Smooth muscle cell (in vitro differentiated cells): ENCODE data around the gene KRTAP21-1. TPM values are rescaled to one million over a fixed set of nuclear protein-coding genes. Genes with fewer than 3 reads are reported as not detected.

Experiments used
- DNase-seq: peaks from one replicate; lab custom pipeline; 2025; ENCODE audit not compliant: unreplicated experiment; lab: John Stamatoyannopoulos, UW
- H2AFZ ChIP-seq: fragments of 200-600 bp; sonication (generic); 2 replicates; pipeline ENCODE4 v1.6.0; 2016; ENCODE audit warnings: antibody characterized with exemption, low read depth, mild to moderate bottlenecking
- H3F3A ChIP-seq: fragments of 200-600 bp; sonication (generic); 2 replicates; pipeline ENCODE4 v1.6.0; 2017; ENCODE audit warnings: antibody characterized with exemption, low read depth
- H3K27ac ChIP-seq: fragments of 200-600 bp; sonication (generic); 2 replicates; pipeline ENCODE4 v1.5.1; 2016; ENCODE audit warnings: low read depth, mild to moderate bottlenecking
- H3K27me3 ChIP-seq: fragments of 200-600 bp; sonication (generic); 2 replicates; pipeline ENCODE4 v1.6.1; 2016; ENCODE audit warnings: low read depth, mild to moderate bottlenecking
- H3K36me3 ChIP-seq: fragments of 200-600 bp; sonication (generic); 2 replicates; pipeline ENCODE4 v1.5.1; 2016; ENCODE audit warnings: low read depth
- H3K4me1 ChIP-seq: fragments of 200-600 bp; sonication (generic); 2 replicates; pipeline ENCODE4 v1.5.1; 2016; ENCODE audit warnings: low read depth
- H3K4me2 ChIP-seq: fragments of 200-600 bp; sonication (generic); 2 replicates; pipeline ENCODE4 v1.6.0; 2016; ENCODE audit warnings: mild to moderate bottlenecking
- H3K4me3 ChIP-seq: fragments of 200-600 bp; sonication (generic); 2 replicates; pipeline ENCODE4 v1.5.1; 2016; ENCODE audit warnings: mild to moderate bottlenecking
- H3K79me2 ChIP-seq: fragments of 200-600 bp; sonication (generic); 2 replicates; pipeline ENCODE4 v1.6.0; 2016; ENCODE audit warnings: low read depth, mild to moderate bottlenecking
- H3K9ac ChIP-seq: fragments of 200-600 bp; sonication (generic); 2 replicates; pipeline ENCODE4 v1.6.0; 2016; ENCODE audit warnings: low read depth
- H3K9me3 ChIP-seq: fragments of 200-600 bp; sonication (generic); replicated peaks from 2 replicates; pipeline ENCODE4 v1.5.1; 2016; ENCODE audit warnings: low read depth
- H4K20me1 ChIP-seq: fragments of 200-600 bp; sonication (generic); 2 replicates; pipeline ENCODE4 v1.6.0; 2016; ENCODE audit warnings: low read depth
- WGBS: methylation state at CpG from one replicate; pipeline ENCODE4 v1.1.7; 2016; ENCODE audit warnings: low lambda C conversion rate; 5-methylcytosine and 5-hydroxymethylcytosine counted together
- polyA plus RNA-seq: library from polyadenylated mRNA; unstranded; fragments of >200 nt; fragmentation: Nextera tagmentation; extraction: Ambion mirVana; gene quantifications from 2 replicates; pipeline ENCODE4 v1.2.1, GENCODE V29; 2016
- total RNA-seq: library from RNA; depleted of rRNA; stranded (reverse); fragments of >200 nt; gene quantifications from 2 replicates; pipeline ENCODE4 v1.2.3, GENCODE V29; 2014
- TF ChIP-seq, protein P1 (sequence below): fragments of 200-600 bp; sonication (generic); IDR thresholded peaks from 2 replicates; pipeline ENCODE4 v1.5.1; 2017; ENCODE audit warnings: borderline replicate concordance, mild to moderate bottlenecking, antibody characterized with exemption; ENCODE audit not compliant: insufficient read depth, poor library complexity, severe bottlenecking

The KRTAP21-1 gene
- total and polyA plus RNA-seq, 2 experiments from 2014 or later = not detected

DNA sequence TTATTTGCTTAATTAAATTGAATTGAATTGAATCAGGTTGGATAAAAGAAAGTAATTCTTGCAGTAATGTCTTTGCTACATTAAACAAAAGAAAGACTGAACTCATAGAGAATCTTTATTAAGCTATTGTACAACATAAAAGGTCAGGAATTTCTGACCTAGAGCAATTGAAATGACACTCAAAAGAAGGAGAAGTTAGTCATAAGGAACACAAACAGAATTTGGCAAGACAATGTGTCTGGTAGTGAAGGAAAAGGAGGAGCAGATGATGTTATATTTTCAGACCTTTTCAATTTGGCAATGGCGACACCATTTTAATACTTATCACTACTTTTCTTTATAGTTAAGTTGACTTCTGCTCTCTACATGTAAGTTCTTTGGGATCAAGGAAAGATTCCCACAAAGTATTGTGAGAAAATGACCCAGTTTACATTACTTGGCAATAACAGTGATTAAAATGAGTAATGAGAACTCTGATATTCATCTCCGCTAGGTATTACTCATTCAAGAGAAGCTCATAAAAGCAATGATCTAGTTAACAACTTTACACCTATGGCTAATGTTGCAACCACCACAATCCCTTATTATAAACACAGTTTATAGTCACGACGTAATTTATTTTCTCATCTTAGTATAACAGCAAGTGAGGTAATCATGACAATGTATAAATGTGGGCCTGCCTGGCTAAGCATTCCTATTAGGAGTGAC, 14.7 kb upstream of the KRTAP21-1 start:
- no peak for DNase-seq
- H3K9me3 ChIP-seq = no peaks in the 10 kb centered on the region
- no peak overlapping the region for H2AFZ ChIP-seq
- no peaks in the 10 kb centered on the region for H3K79me2 ChIP-seq
- TF ChIP-seq, protein P1, sequence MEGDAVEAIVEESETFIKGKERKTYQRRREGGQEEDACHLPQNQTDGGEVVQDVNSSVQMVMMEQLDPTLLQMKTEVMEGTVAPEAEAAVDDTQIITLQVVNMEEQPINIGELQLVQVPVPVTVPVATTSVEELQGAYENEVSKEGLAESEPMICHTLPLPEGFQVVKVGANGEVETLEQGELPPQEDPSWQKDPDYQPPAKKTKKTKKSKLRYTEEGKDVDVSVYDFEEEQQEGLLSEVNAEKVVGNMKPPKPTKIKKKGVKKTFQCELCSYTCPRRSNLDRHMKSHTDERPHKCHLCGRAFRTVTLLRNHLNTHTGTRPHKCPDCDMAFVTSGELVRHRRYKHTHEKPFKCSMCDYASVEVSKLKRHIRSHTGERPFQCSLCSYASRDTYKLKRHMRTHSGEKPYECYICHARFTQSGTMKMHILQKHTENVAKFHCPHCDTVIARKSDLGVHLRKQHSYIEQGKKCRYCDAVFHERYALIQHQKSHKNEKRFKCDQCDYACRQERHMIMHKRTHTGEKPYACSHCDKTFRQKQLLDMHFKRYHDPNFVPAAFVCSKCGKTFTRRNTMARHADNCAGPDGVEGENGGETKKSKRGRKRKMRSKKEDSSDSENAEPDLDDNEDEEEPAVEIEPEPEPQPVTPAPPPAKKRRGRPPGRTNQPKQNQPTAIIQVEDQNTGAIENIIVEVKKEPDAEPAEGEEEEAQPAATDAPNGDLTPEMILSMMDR = no peak
- 91% methylated on average over 4 of the region's 4 CpGs for WGBS
- H3F3A ChIP-seq = no peaks in the 10 kb centered on the region
- H3K4me2 ChIP-seq = no peak overlapping the region
- H3K9ac ChIP-seq = no peak overlapping the region
- no peaks in the 10 kb centered on the region for H3K36me3 ChIP-seq
- H3K27ac ChIP-seq = no peak overlapping the region
- H4K20me1 ChIP-seq = no peaks in the 10 kb centered on the region
- no peaks in the 10 kb centered on the region for H3K4me1 ChIP-seq
- H3K27me3 ChIP-seq = no peaks in the 10 kb centered on the region
- H3K4me3 ChIP-seq = no peak overlapping the region

DNA sequence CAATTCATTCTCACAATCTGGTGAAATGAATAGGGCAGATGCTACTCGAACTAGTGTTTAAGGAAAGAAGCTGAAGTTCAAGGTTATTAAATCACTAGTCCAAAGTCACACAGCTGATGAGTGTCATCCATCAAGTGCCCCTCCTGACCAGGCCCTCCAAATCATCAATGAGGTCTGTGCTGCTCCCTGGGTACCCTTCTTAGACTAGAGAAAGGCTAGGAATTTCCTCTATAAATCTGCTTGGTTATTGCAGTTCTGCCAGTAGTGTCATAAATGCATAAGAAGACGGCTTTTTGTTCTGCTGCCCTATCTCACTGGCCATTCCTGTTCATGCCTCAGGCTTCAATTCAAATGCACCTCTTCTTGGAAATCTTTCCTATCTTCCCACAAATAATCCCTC, 5.5 kb upstream of the KRTAP21-1 start:
- DNase-seq = no peak
- Histone ChIP-seq H3K4me1 (no peaks in the 10 kb centered on the region), H3K9me3 (no peaks in the 10 kb centered on the region), H3K9ac (no peak overlapping the region), H3F3A (no peaks in the 10 kb centered on the region), H3K27ac (no peak overlapping the region), H2AFZ (no peak overlapping the region), H4K20me1 (no peaks in the 10 kb centered on the region), H3K4me3 (no peak overlapping the region), H3K27me3 (no peaks in the 10 kb centered on the region), H3K4me2 (no peak overlapping the region), H3K36me3 (no peaks in the 10 kb centered on the region), H3K79me2 (no peaks in the 10 kb centered on the region)
- WGBS = 71% methylated on average over 2 of the region's 2 CpGs
- TF ChIP-seq, protein P1 = no peak

GRCh38 chr21:30758306-30758705, 3.1 kb upstream of the KRTAP21-1 start:
- no peak overlapping the region for H3K9ac ChIP-seq
- H3K27ac ChIP-seq = no peak overlapping the region

More at GRCh38 chr21:30758306-30758705, 3.1 kb upstream of the KRTAP21-1 start:
- no peaks in the 10 kb centered on the region for H3K36me3 ChIP-seq
- TF ChIP-seq, protein P1 = no peak
- H3K4me3 ChIP-seq = no peak overlapping the region
- 70% methylated on average over 2 of the region's 2 CpGs for WGBS
- no peak overlapping the region for H2AFZ ChIP-seq
- H3F3A ChIP-seq = no peaks in the 10 kb centered on the region
- DNase-seq = no peak
- no peaks in the 10 kb centered on the region for H3K79me2 ChIP-seq
- no peaks in the 10 kb centered on the region for H3K27me3 ChIP-seq
- H3K4me2 ChIP-seq = no peak overlapping the region
- no peaks in the 10 kb centered on the region for H3K4me1 ChIP-seq
- H3K9me3 ChIP-seq = no peaks in the 10 kb centered on the region
- no peaks in the 10 kb centered on the region for H4K20me1 ChIP-seq
